ENCODE measurements around the gene TRNAU1AP.
A peak's percentile ranks its signal among the peaks of the same experiment; 100 is the strongest.
"Not testable (repeated sequence)": the region's sequence is repeated elsewhere in the genome, so short reads cannot be mapped to it uniquely, and the experiment has no call there.

The TRNAU1AP gene

DNA sequence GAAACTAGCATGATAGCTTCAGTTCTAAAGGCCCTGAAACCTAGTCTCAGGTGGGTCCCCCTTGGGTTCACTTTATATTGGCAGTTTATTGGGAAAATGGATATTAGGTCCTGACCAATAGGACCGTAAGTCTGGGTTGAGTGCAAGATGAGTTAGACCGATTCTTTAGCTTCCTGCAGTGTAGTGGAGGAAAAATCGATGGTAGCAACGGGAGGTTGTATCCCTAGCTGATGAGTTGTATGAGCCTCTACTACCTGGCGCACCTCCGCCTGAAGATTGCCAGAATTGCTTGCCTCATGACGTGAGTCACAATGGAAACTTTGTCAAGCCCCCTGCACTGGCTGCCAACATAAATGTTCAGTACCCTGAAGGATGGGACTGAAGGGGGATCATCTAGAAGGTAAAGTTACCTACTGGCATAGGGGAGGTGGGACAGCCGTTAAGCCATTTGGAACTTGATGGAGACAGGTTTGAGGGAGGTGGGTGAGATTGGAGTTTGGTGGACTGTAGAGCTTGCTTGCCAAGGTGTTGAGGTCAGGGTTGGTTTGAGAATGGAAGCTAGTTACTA is 43.1 kb upstream of the TRNAU1AP start:
- Histone ChIP-seq H3K4me3 (peak overlapping the region; percentile 89), H3K36me3 (ENCODE audit: insufficient read depth, low read length) (peaks cover 78% of the 10 kb centered on the region), H3K9ac (ENCODE audit: insufficient read length) (peak overlapping the region; percentile 100), H3K9me3 (ENCODE audit: low read depth, low read length) (no peaks in the 10 kb centered on the region), H3K27ac (peak overlapping the region; percentile 100)
- no peak for DNase-seq (ENCODE audit: low read depth, low spot score)
- TF ChIP-seq EZH2 (IDR thresholded peaks at IDR 0.05): no peak
- peak; percentile 69 for TF ChIP-seq POLR2AphosphoS5 (IDR thresholded peaks at IDR 0.05; ENCODE audit: borderline replicate concordance, low read depth, low read length)

DNA sequence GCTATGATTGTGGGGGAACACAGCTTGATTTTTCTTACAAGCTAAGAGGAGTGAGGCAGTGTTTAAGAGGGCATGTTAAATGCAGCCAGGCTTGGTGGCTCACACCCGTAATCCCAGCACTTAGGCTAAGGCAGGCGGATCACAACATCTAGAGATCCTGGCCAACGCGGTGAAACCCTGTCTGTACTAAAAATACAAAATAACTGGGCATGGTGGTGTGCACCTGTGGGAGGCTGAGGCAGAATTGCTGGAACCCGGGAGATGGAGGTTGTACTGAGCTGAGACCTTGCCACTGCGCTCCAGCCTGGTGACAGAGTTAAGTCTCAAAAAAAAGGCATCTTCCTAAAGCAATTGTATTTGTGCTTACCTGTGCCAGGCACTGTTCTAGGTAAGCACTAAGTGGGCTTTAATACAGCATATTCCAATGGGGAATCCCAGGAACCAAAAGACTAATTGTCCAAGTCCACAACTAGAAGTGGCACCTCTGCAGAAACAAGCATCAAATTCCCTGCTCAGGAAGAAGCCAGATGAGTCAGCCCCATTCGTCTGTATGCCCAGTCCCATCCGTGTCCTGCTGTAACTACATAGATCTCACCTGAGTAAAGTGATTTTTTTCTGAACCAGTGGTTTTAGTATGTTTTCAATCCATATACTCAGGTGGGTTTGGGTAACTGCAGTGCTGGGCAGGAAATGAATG is 42.5 kb upstream of the TRNAU1AP start:
- peaks cover 78% of the 10 kb centered on the region for H3K36me3 ChIP-seq (ENCODE audit: insufficient read depth, low read length)

DNA sequence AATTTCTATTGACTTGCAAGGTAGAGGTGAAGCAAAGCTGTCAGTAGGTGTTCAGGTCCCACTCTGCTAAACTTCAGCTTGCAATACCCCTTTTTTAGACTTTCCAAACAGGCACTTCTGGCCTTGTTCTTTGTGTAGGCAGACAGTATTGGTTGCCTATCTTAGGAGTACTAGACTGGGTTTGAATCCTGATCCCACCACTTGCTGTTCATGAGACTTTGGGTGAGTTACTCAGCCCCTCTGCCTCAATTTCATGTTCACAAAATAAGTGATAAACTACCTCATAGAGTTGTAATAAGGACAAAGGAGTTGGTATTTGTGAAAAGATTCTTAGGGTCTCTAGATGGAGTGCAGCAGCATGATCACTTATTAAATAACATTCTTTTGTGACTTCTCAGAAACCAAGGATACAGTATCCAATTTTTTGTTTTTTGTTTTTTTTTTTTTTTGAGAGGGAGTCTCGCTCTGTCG is 41.9 kb upstream of the TRNAU1AP start:
- Histone ChIP-seq H3K36me3 (ENCODE audit: insufficient read depth, low read length) (peaks cover 78% of the 10 kb centered on the region), H3K4me3 (peak overlapping the region; percentile 89), H3K9me3 (ENCODE audit: low read depth, low read length) (no peaks in the 10 kb centered on the region), H3K27ac (peak overlapping the region; percentile 100), H3K9ac (ENCODE audit: insufficient read length) (peak overlapping the region; percentile 100)
- TF ChIP-seq POLR2AphosphoS5 (IDR thresholded peaks at IDR 0.05; ENCODE audit: borderline replicate concordance, low read depth, low read length) (peak; percentile 69), FOXP2 (optimal IDR thresholded peaks at IDR 0.05; ENCODE audit: control extremely low read depth, extremely low read length, insufficient read depth) (no peak)
- no peak for DNase-seq (ENCODE audit: low read depth, low spot score)

More for the DNA sequence above, 42.5 kb upstream of the TRNAU1AP start:
- no peak for DNase-seq (ENCODE audit: low read depth, low spot score)
- H3K4me3 ChIP-seq: peak overlapping the region; percentile 89
- H3K9ac ChIP-seq (ENCODE audit: insufficient read length): peak overlapping the region; percentile 100
- H3K27ac ChIP-seq: peak overlapping the region; percentile 100
- no peaks in the 10 kb centered on the region for H3K9me3 ChIP-seq (ENCODE audit: low read depth, low read length)
- no peak for TF ChIP-seq EZH2 (IDR thresholded peaks at IDR 0.05)
- no peak; the same call in 1 of the 2 replicates for TF ChIP-seq POLR2AphosphoS5 (IDR thresholded peaks at IDR 0.05; ENCODE audit: borderline replicate concordance, low read depth, low read length)
- no peak for TF ChIP-seq FOXP2 (optimal IDR thresholded peaks at IDR 0.05; ENCODE audit: control extremely low read depth, extremely low read length, insufficient read depth)

DNA sequence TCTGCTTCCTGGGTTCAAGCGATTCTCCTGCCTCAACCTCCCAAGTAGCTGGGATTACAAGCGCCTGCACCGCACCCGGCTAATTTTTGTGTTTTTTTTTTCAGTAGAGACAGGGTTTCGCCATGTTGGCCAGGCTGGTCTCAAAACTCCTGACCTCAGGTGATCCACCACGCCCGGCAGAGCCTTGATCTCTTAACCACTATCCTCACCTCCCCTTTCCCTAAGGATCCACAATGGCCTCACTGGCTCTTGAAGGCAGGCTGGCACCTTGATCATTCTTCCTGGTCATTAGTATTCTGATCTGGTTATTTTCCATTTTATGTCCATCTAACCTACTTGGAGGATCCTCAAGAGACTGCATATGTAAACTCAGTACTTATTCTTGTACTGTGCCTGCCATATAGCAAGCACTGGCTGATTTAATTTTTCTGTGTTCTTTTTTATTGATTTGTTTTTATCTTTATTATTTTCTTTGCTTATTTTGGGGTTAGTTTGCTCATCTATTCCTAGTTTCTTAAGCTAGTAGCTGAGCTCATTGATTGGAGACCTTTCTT is 40.8 kb upstream of the TRNAU1AP start:
- Histone ChIP-seq H3K36me3 (ENCODE audit: insufficient read depth, low read length) (peaks cover 68% of the 10 kb centered on the region), H3K9ac (ENCODE audit: insufficient read length) (peak overlapping the region; percentile 4), H3K4me3 (peak overlapping the region; percentile 41), H3K9me3 (ENCODE audit: low read depth, low read length) (no peaks in the 10 kb centered on the region), H3K27ac (peak overlapping the region; percentile 88)
- TF ChIP-seq FOXP2 (optimal IDR thresholded peaks at IDR 0.05; ENCODE audit: control extremely low read depth, extremely low read length, insufficient read depth): no peak
- no peak for TF ChIP-seq EZH2 (IDR thresholded peaks at IDR 0.05)
- TF ChIP-seq POLR2AphosphoS5 (IDR thresholded peaks at IDR 0.05; ENCODE audit: borderline replicate concordance, low read depth, low read length): peak; percentile 46; the same call in 1 of the 2 replicates
- DNase-seq (ENCODE audit: low read depth, low spot score): no peak

DNA sequence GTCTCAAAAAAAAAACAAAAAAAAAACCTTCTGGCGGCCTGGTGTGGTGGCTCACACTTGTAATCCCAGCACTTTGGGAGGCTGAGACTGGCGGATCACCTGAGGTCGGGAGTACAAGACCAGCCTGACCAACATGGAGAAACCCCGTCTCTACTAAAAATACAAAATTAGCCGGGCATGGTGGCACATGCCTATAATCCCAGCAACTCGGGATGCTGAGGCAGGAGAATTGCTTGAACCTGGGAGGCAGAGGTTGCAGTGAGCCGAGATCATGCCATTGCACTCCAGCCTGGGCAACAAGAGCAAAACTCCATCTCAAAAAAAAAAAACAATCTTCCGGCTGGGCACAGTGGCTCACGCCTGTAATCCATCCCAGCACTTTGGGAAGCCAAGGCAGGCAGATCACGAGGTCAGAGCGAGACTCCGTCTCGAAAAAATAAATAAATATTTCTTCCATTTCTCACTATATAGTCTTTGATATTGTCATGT is 38.4 kb upstream of the TRNAU1AP start:
- DNase-seq (ENCODE audit: low read depth, low spot score); H3K9ac ChIP-seq (ENCODE audit: insufficient read length); H3K4me3 ChIP-seq; H3K9me3 ChIP-seq (ENCODE audit: low read depth, low read length): not testable (repeated sequence)
- Histone ChIP-seq H3K27ac (peak overlapping the region; percentile 69), H3K36me3 (ENCODE audit: insufficient read depth, low read length) (peaks cover 44% of the 10 kb centered on the region)

DNA sequence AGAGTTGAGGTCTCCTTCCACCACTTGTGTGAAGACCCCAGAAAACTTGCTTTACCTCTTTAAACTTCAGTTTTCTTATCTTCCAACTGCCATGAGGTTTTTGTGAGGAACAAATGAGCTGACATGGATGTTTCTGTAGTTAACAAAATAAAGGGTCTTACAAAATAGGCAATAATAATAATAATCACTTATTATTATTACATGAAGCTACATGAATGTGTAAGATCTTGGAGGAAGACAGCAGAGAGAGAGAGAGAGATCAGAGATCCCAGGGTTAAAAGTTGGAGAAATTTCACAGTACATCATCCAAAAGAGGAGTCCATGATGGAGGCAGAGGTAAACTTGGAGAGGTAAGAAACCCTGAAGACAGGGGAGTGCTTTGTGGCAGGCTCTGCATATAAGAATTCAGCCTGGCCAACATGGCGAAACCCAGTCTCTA is 36.3 kb upstream of the TRNAU1AP start:
- no peak for DNase-seq (ENCODE audit: low read depth, low spot score)
- no peak for TF ChIP-seq POLR2AphosphoS5 (IDR thresholded peaks at IDR 0.05; ENCODE audit: borderline replicate concordance, low read depth, low read length)
- H3K9ac ChIP-seq (ENCODE audit: insufficient read length): no peak overlapping the region
- peak overlapping the region; percentile 97 for H3K27ac ChIP-seq
- peaks cover 24% of the 10 kb centered on the region for H3K36me3 ChIP-seq (ENCODE audit: insufficient read depth, low read length)
- no peaks in the 10 kb centered on the region for H3K9me3 ChIP-seq (ENCODE audit: low read depth, low read length)
- no peak overlapping the region for H3K4me3 ChIP-seq

DNA sequence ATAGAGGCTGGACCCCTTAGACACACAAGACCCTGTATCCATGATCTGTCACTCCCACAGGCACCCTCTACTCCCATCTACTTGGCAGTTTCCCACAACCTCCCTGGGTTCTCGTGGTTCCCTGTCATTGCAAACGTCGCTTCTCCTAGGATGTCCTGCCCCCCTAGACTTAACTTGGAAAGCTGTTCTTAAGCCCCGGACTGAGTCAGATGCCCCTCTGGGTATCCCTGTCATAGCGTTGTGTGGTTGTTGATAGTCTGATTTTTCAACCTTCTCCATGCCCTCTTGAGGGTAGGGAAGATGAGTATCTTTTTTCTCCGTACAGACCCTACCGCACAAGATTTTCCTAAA is 35.3 kb upstream of the TRNAU1AP start:
- no peaks in the 10 kb centered on the region for H3K9me3 ChIP-seq (ENCODE audit: low read depth, low read length)
- H3K36me3 ChIP-seq (ENCODE audit: insufficient read depth, low read length): peaks cover 13% of the 10 kb centered on the region
- peak overlapping the region; percentile 97 for H3K27ac ChIP-seq
- H3K4me3 ChIP-seq: peak overlapping the region; percentile 97
- peak overlapping the region; percentile 98 for H3K9ac ChIP-seq (ENCODE audit: insufficient read length)
- TF ChIP-seq FOXP2 (optimal IDR thresholded peaks at IDR 0.05; ENCODE audit: control extremely low read depth, extremely low read length, insufficient read depth): no peak
- TF ChIP-seq POLR2AphosphoS5 (IDR thresholded peaks at IDR 0.05; ENCODE audit: borderline replicate concordance, low read depth, low read length): no peak
- TF ChIP-seq EZH2 (IDR thresholded peaks at IDR 0.05): no peak
- no peak for DNase-seq (ENCODE audit: low read depth, low spot score)

DNA sequence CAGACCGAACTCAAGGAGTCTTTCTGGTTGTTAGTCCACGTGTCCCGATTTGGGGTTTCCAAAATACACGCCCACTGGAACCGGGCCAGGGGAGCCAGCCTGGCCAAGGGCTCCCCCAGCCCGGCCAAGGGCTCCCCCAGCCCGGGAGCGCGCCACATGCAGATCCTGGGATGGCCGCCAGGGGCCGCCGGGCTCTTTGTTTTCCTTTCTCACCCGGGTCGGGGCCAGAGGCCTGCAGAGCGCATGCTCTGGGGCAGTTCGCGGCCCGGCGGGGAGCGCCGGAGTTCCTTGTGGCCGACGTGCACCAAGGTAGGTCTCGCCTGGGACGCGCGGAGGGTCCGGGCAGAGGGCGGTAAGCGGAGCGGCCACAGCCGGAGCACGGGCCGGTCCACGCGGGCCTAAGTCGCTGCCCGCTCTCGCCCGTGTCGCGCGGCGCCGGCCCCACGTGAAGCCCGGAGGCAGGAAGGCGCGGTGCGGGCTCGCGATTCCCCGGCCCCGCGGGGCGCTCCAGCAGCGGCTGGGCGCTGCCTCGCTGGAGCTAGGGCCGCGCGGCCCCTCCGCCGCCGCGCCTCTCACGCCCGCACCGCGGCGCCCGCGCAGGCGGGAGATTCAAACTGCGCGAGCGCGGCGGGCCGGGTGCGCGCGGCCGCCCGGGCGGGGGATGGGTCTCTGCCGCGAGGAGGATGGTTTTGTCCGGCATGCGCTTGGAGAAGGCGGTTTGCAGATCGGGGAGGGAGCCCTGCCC is 34.7 kb upstream of the TRNAU1AP start:
- H3K4me3 ChIP-seq: peak overlapping the region; percentile 97
- TF ChIP-seq EZH2 (IDR thresholded peaks at IDR 0.05) (no peak), FOXP2 (optimal IDR thresholded peaks at IDR 0.05; ENCODE audit: control extremely low read depth, extremely low read length, insufficient read depth) (peak; percentile 74), POLR2AphosphoS5 (IDR thresholded peaks at IDR 0.05; ENCODE audit: borderline replicate concordance, low read depth, low read length) (peak; percentile 88)
- no peak for DNase-seq (ENCODE audit: low read depth, low spot score)
- H3K9ac ChIP-seq (ENCODE audit: insufficient read length): peak overlapping the region; percentile 98
- peaks cover 7% of the 10 kb centered on the region; the same call in 1 of the 2 replicates for H3K36me3 ChIP-seq (ENCODE audit: insufficient read depth, low read length)
- H3K27ac ChIP-seq: peak overlapping the region; percentile 97
- H3K9me3 ChIP-seq (ENCODE audit: low read depth, low read length): no peaks in the 10 kb centered on the region

Data from SK-N-MC (cell line).